WTC11 (cell line): ENCODE results near the gene TMEM151A. TPM values are rescaled to one million over a fixed set of nuclear protein-coding genes. Genes with fewer than 3 reads are reported as not detected.

Experiments used
- ATAC-seq: fragments of 200-7000 bp; cut with Tn5 transposase; 2 replicates; pipeline ENCODE4 v1.10.0; 2021; ENCODE audit warnings: mild to moderate bottlenecking, moderate library complexity
- CTCF ChIA-PET: fragments of 300-600 bp; sonication (Branson Sonifier 250); formaldehyde crosslinking; loops from one replicate; lab custom pipeline; 2021; ENCODE audit warnings: antibody characterized with exemption; lab: Charles Lee
- POLR2A ChIA-PET: fragments of 350-600 bp; sonication (Branson Sonifier 250); formaldehyde crosslinking; loops from one replicate; lab custom pipeline; 2021; ENCODE audit warnings: antibody characterized with exemption; lab: Charles Lee
- DNase-seq: peaks from one replicate; pipeline ENCODE4 v3.0.0; 2021; ENCODE audit warnings: low spot score
- H3K27ac Mint-ChIP-seq: 2 replicates; pipeline ENCODE4 v1.8.0; 2021; ENCODE audit warnings: mixed read lengths
- H3K27me3 Mint-ChIP-seq: 2 replicates; pipeline ENCODE4 v1.8.0; 2021; ENCODE audit warnings: low read depth, mild to moderate bottlenecking, moderate library complexity, mixed read lengths
- H3K36me3 Mint-ChIP-seq: 2 replicates; pipeline ENCODE4 v1.8.0; 2021; ENCODE audit warnings: mixed read lengths
- H3K4me1 Mint-ChIP-seq: 2 replicates; pipeline ENCODE4 v1.8.0; 2022; ENCODE audit warnings: mixed read lengths
- H3K4me3 Mint-ChIP-seq: 2 replicates; pipeline ENCODE4 v1.8.0; 2021; ENCODE audit warnings: mild to moderate bottlenecking, moderate library complexity, mixed read lengths
- H3K9me3 Mint-ChIP-seq: 2 replicates; pipeline ENCODE4 v1.8.0; 2021; ENCODE audit warnings: mixed read lengths
- AFF4 ChIP-seq: sonication (generic); formaldehyde crosslinking; IDR thresholded peaks from 2 replicates; pipeline ENCODE4 v1.8.1; 2023; ENCODE audit warnings: mild to moderate bottlenecking, missing genetic modification reagents, borderline replicate concordance
- ARID4B ChIP-seq: sonication (generic); formaldehyde crosslinking; IDR thresholded peaks from 2 replicates; pipeline ENCODE4 v1.8.0; 2023; ENCODE audit warnings: missing genetic modification reagents, mild to moderate bottlenecking, borderline replicate concordance
- ATF2 ChIP-seq: sonication (generic); formaldehyde crosslinking; IDR thresholded peaks from 2 replicates; pipeline ENCODE4 v1.8.1; 2022; ENCODE audit warnings: low read depth, missing genetic modification reagents, borderline replicate concordance
- ATF6 ChIP-seq: sonication (generic); formaldehyde crosslinking; IDR thresholded peaks from 2 replicates; pipeline ENCODE4 v1.8.1; 2023; ENCODE audit warnings: mild to moderate bottlenecking, missing genetic modification reagents
- E2F1 ChIP-seq: sonication (generic); formaldehyde crosslinking; IDR thresholded peaks from 2 replicates; pipeline ENCODE4 v1.8.0; 2022; ENCODE audit warnings: mild to moderate bottlenecking, missing genetic modification reagents
- GRHL2 ChIP-seq: fragments of 250-450 bp; sonication (Bioruptor Pico); IDR thresholded peaks from 2 replicates; pipeline ENCODE4 v1.8.0; 2022; ENCODE audit warnings: mild to moderate bottlenecking, moderate library complexity; ENCODE audit not compliant: insufficient replicate concordance, severe bottlenecking
- NFYB ChIP-seq: sonication (generic); formaldehyde crosslinking; conservative IDR thresholded peaks from 2 replicates; pipeline ENCODE4 v1.8.0; 2022; ENCODE audit warnings: low read depth, missing genetic modification reagents
- SP1 ChIP-seq: sonication (generic); formaldehyde crosslinking; conservative IDR thresholded peaks from 2 replicates; pipeline ENCODE4 v1.8.1; 2022; ENCODE audit warnings: missing genetic modification reagents
- USF2 ChIP-seq: sonication (generic); formaldehyde crosslinking; IDR thresholded peaks from 2 replicates; pipeline ENCODE4 v1.8.1; 2023; ENCODE audit warnings: mild to moderate bottlenecking, missing genetic modification reagents, moderate library complexity
- ZNF219 ChIP-seq: sonication (generic); formaldehyde crosslinking; IDR thresholded peaks from 2 replicates; pipeline ENCODE4 v1.8.0; 2023; ENCODE audit warnings: missing genetic modification reagents, mild to moderate bottlenecking, borderline replicate concordance
- ZNF263 ChIP-seq: sonication (generic); formaldehyde crosslinking; IDR thresholded peaks from 2 replicates; pipeline ENCODE4 v1.8.1; 2022; ENCODE audit warnings: low read depth, mild to moderate bottlenecking, moderate library complexity, missing genetic modification reagents
- ZNF317 ChIP-seq: sonication (generic); formaldehyde crosslinking; IDR thresholded peaks from 2 replicates; pipeline ENCODE4 v1.8.1; 2023; ENCODE audit warnings: low read depth, mild to moderate bottlenecking, moderate library complexity, missing genetic modification reagents, borderline replicate concordance
- ZNF512 ChIP-seq: sonication (generic); formaldehyde crosslinking; IDR thresholded peaks from 2 replicates; pipeline ENCODE4 v1.8.1; 2022; ENCODE audit warnings: missing genetic modification reagents, borderline replicate concordance
- ZNF671 ChIP-seq: fragments of 250-450 bp; sonication (Bioruptor Pico); IDR thresholded peaks from 2 replicates; pipeline ENCODE4 v1.8.0; 2021; ENCODE audit warnings: mild to moderate bottlenecking
- ZSCAN18 ChIP-seq: fragments of 250-450 bp; sonication (Bioruptor Pico); IDR thresholded peaks from 2 replicates; pipeline ENCODE4 v2.1.2; 2022; ENCODE audit warnings: mild to moderate bottlenecking, moderate library complexity
- total RNA-seq: library from RNA; stranded (reverse); gene quantifications from 3 replicates; pipeline ENCODE4 v1.2.3, GENCODE V29; 2021

Gene TMEM151A
- total RNA-seq, 1 experiment from 2014 or later = 2.2 TPM

- DNase-seq (no peak), ATAC-seq (no peak)
- CTCF ChIA-PET = no interaction called here
- Mint-ChIP-seq H3K27ac (no peak overlapping the region), H3K4me1 (peaks cover 24% of the 10 kb centered on the region), H3K36me3 (no peaks in the 10 kb centered on the region), H3K27me3 (peaks cover 19% of the 10 kb centered on the region), H3K9me3 (no peaks in the 10 kb centered on the region), H3K4me3 (no peak overlapping the region)
- TF ChIP-seq ATF6 (CRISPR knock-in tag) = no peak
- POLR2A ChIA-PET = no interaction called here
Observed at GRCh38 chr11:66285250-66285947, 6.3 kb upstream of the TMEM151A start.

- H3K27me3 Mint-ChIP-seq = peaks cover 22% of the 10 kb centered on the region
- no peaks in the 10 kb centered on the region for H3K36me3 Mint-ChIP-seq
- peaks cover 25% of the 10 kb centered on the region for H3K4me1 Mint-ChIP-seq
- DNase-seq (no peak), ATAC-seq (no peak)
- 0 out of 2 replicates have a peak overlapping the region, but pooled peaks have one; percentile 3 for H3K4me3 Mint-ChIP-seq
- no peak for TF ChIP-seq USF2
- TF ChIP-seq ZNF317 (CRISPR knock-in tag) = no peak
- TF ChIP-seq SP1 (CRISPR knock-in tag) = no peak
- TF ChIP-seq ATF2 (CRISPR knock-in tag) = no peak
- TF ChIP-seq E2F1 = no peak
- no peak for TF ChIP-seq GRHL2 (CRISPR knock-in tag)
- TF ChIP-seq ZNF671 (CRISPR knock-in tag) = no peak
- TF ChIP-seq ARID4B (CRISPR knock-in tag) = no peak
- TF ChIP-seq ZSCAN18 (CRISPR knock-in tag) = no peak
- TF ChIP-seq ZNF219 (CRISPR knock-in tag) = no peak
- no peak for TF ChIP-seq ZNF512 (CRISPR knock-in tag)
- TF ChIP-seq NFYB (CRISPR knock-in tag) = no peak
- no peak for TF ChIP-seq ZNF263
- TF ChIP-seq AFF4 (CRISPR knock-in tag) = no peak
- ChIA-PET POLR2A (no interaction called here), CTCF (interaction anchor here (1.4 kb wide), 1 partner anchor 21 kb away, joined by 3 read pairs; no protein-coding TSS in a partner anchor)
- no peaks in the 10 kb centered on the region for H3K9me3 Mint-ChIP-seq
- H3K27ac Mint-ChIP-seq = no peak overlapping the region
Observed at GRCh38 chr11:66286699-66287098, 5.0 kb upstream of the TMEM151A start.
